HG03135 (cell line): ENCODE data around the gene LMF1.
A peak's percentile ranks its signal among the peaks of the same experiment; 100 is the strongest.

Source experiments
- ATAC-seq: cut with Tn5 transposase; IDR thresholded peaks from one replicate; pipeline ENCODE4 v1.9.1; 2021; ENCODE audit warnings: mild to moderate bottlenecking, moderate library complexity; ENCODE audit not compliant: unreplicated experiment

Gene LMF1

GRCh38 chr16:819336-820043 is 151.3 kb downstream of the LMF1 start:
- ATAC-seq: no peak

DNA sequence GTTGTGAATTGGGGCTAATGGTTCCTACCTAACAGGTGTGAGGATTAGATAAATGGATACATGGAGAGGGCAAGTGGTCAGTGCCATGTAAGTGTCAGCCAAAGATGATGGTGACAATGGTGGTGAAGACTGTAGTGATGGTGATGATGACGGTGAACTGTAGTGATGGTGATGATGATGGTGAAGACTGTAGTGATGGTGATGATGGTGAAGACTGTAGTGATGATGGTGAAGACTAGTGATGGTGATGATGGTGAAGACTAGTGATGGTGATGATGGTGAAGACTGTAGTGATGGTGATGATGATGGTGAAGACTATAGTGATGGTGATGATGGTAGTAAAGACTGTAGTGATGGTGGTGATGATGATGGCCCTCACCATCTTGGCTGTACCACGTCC is 152.2 kb downstream of the LMF1 start:
- ATAC-seq: no peak

GRCh38 chr16:818132-818531 is 152.7 kb downstream of the LMF1 start:
- no peak for ATAC-seq

DNA sequence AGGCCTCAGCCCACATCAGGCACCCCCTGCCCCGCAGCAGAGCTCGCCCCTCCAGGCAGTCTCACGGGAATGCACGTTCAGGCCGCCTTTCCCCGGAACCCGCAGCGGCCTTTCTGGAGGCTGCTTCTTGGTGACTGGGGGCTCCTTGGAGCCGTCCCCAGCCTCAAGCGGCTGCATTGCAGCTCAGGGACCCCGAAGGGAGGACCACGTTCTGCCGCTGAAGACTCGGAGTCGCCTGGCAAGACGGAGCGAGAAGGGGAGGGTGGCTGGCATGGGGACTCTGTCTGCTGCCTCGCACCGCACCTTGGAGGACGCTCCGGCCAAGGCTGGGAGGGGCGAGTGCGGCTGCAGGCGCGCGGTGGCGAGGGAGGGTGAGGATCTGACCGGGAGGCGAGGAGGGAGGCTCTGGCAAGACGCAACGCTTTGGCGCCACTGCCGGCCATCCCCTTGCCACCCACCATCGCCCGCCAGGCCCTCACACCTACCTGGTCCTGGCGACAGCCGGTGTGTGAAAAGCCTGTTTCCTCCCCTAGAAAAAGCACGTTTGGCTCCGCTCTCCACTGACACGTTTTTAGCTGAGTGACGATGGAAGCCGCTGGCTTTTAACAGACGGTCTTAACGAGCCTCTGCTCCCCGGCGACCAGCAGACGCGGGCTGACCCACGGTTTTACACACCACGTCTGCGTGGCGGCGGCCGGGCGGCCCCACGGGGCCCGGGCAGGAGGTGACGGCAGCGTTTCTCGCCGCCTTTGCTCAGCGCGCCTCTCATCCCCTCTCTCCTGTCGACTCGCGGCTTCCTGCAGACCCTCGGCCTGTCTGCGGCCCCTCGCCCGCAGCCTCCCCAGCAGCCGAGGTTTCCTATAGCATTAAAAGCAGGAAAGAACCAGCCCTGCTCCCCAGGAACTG is 153.5 kb downstream of the LMF1 start:
- no peak for ATAC-seq

- ATAC-seq: no peak
Measured at GRCh38 chr16:815861-816260, 154.9 kb downstream of the LMF1 start.

DNA sequence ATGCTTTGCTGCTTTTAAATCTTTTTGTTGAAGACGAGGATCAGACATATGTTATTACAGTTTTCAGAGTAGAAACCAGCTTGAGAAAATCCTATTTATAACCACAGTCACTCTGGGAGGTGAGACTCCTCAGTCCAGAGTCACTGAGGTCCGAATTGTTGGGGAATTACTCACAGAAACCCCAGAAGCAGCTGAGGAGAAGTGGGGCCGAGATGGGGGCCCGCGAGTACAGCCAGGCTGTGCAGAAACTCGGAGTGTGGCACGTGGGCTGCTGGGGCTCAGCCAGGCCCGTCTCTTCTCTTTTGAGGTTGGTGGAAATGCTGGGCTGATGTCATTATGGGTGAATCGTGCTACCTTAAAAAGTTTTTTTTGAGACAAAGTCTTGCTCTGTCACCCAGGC is 155.8 kb downstream of the LMF1 start:
- no peak for ATAC-seq

GRCh38 chr16:813916-814412 is 156.8 kb downstream of the LMF1 start:
- no peak for ATAC-seq

DNA sequence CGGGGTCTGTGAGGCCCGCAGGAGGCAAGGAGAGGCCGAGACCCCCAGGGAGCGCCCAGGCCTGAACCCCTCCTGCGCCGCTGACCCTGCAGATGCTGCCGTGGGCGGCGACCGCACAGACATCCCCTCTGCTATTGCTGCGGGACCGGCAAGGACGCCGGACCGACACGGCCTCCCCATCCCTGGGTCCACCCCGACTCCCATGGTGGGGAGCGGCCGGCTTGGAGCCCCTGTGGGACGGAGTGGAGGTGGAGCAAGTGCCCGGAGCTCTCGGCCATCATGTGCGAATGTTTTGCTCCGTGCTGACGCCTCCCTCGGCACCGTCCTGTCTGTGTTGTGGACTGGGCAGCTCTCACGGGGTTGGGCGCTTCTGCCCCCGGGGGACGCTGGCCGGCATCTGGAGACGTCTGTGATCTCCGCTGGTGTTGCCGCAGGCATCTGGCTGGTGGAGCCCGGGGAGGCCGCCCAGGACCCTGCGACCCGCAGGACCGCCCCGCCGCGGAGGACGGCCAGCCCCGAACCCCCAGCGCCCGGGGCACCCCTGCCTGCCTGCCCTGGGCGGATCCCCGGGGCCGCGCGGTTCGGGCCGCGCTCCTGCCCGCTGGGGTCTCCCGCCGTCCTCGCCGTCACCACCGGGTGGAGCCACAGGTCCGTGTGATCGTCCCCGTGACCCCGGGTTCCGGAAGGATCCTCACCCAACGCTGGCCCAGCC is 157.4 kb downstream of the LMF1 start:
- no peak for ATAC-seq

DNA sequence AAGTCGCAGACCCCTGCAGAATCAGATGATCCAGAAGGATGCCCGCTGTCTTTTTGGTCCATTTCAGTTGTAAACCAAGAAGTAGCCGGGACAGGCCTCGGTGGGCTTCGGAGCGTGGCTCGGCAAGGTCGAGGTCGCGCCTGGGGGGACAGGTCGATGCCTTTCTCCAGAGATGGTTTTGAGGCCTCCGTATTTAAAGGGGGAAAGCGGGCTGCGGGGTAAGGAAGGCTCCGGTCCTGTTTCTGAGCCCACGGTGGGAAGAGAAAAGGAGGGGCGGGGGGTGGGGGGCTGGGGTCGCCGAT is 162.7 kb downstream of the LMF1 start:
- ATAC-seq: no peak

GRCh38 chr16:807347-808084 is 163.3 kb downstream of the LMF1 start:
- peak; percentile 84 for ATAC-seq

DNA sequence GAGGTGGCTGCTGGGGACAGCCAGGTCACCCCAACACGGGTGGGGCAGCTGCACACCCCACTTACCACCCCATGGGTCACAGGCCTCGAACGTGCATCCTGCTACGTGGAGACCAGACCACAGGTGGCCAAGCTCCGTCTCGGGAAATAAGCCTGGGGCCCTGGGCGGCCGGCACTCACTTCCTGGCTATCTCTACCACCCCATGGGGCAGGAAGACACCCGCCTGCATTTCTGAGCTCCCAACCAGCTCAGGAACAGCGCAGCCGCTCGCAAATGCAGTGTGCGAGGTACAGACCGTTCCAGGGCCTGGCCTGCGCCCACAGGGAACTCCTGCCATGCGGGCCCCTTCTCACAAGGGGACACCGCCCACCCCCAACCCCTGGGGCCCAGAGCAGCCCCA is 165.3 kb downstream of the LMF1 start:
- ATAC-seq: no peak

- ATAC-seq: no peak
Measured at GRCh38 chr16:804193-805048, 166.4 kb downstream of the LMF1 start.

DNA sequence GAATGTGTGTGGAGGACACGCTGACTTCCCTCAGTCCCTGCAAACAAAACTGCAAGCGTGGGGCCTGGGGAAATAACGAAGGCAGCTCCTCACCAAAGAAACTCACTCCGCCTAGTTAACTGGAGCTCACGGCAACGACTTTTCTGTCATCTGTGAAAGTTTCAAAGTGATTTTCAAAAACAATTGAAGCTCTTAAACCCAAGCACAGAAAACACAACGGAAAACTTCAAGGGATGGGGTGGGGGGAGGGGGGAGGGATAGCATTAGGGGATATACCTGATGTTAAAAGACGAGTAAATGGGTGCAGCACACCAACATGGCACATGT is 167.1 kb downstream of the LMF1 start:
- no peak for ATAC-seq
